ENCODE data around the gene RPTOR.

Gene RPTOR

GRCh38 chr17:80769936-80770625, 225.4 kb downstream of the RPTOR start:
- DNase-seq: no peak

GRCh38 chr17:80770881-80771611, 226.4 kb downstream of the RPTOR start:
- DNase-seq: no peak

- DNase-seq: no peak
These were observed 227.0 kb downstream of the RPTOR start for GRCh38 chr17:80771612-80772005.

- DNase-seq: no peak
These were observed 228.2 kb downstream of the RPTOR start for GRCh38 chr17:80772906-80773242.

GRCh38 chr17:80773243-80773991, 228.8 kb downstream of the RPTOR start:
- no peak for DNase-seq

GRCh38 chr17:80774146-80774545, 229.5 kb downstream of the RPTOR start:
- no peak for DNase-seq

GRCh38 chr17:80774643-80775281, 230.1 kb downstream of the RPTOR start:
- DNase-seq: no peak

- no peak for DNase-seq
These were observed 231.2 kb downstream of the RPTOR start for GRCh38 chr17:80775863-80776262.

- DNase-seq: no peak
These were observed 232.6 kb downstream of the RPTOR start for GRCh38 chr17:80777274-80777673.

GRCh38 chr17:80778716-80779115, 234.1 kb downstream of the RPTOR start:
- no peak for DNase-seq

- no peak for DNase-seq
These were observed 234.7 kb downstream of the RPTOR start for GRCh38 chr17:80779336-80779735.

GRCh38 chr17:80779961-80780380, 235.3 kb downstream of the RPTOR start:
- no peak for DNase-seq

GRCh38 chr17:80780381-80781198, 236.0 kb downstream of the RPTOR start:
- DNase-seq: no peak

- DNase-seq: no peak
These were observed 236.6 kb downstream of the RPTOR start for GRCh38 chr17:80781211-80781610.

GRCh38 chr17:80781807-80782277, 237.2 kb downstream of the RPTOR start:
- DNase-seq: no peak

GRCh38 chr17:80782536-80783427, 238.1 kb downstream of the RPTOR start:
- DNase-seq: no peak

- no peak for DNase-seq
These were observed 238.8 kb downstream of the RPTOR start for GRCh38 chr17:80783486-80783885.

GRCh38 chr17:80783971-80784370, 239.3 kb downstream of the RPTOR start:
- no peak for DNase-seq

GRCh38 chr17:80785477-80786178, 241.0 kb downstream of the RPTOR start:
- no peak for DNase-seq

GRCh38 chr17:80786470-80786869, 241.8 kb downstream of the RPTOR start:
- DNase-seq: no peak

GRCh38 chr17:80786887-80787286, 242.2 kb downstream of the RPTOR start:
- no peak for DNase-seq
